OCI-LY1 (cell line): ENCODE results near the gene WRNIP1.

Experiments
- CTCF ChIP-seq: fragments of 200-600 bp; sonication (generic), shearing (Covaris generic); IDR thresholded peaks from 2 replicates; pipeline ENCODE4 v1.5.1; 2017; ENCODE audit warnings: mild to moderate bottlenecking, antibody characterized with exemption, low read length, moderate library complexity, mixed read lengths
- EZH2 ChIP-seq: fragments of 200-600 bp; sonication (generic), shearing (Covaris generic); IDR thresholded peaks from 2 replicates; pipeline ENCODE4 v1.8.0; 2017; ENCODE audit warnings: borderline replicate concordance, mixed run types, mild to moderate bottlenecking, antibody characterized with exemption, low read length, moderate library complexity, mixed read lengths

- no peak for TF ChIP-seq CTCF
- TF ChIP-seq EZH2 = no peak
Observed at GRCh38 chr6:2804516-2804915, 39.3 kb downstream of the WRNIP1 start.
